Activated CD4-positive, alpha-beta T cell treated with anti-CD3 and anti-CD28 coated beads, Interleukin-2, Interleukin-6, amounts not matched to agents 100 ng/mL and 50 ng/mL, durations not matched to agents 16 hours and 8 hours (primary cell): ENCODE data around the gene RAB40C.

ENCODE experiments used
- DNase-seq: peaks from one replicate; pipeline ENCODE4 v3.0.0-alpha.2; 2020

RAB40C gene

DNA sequence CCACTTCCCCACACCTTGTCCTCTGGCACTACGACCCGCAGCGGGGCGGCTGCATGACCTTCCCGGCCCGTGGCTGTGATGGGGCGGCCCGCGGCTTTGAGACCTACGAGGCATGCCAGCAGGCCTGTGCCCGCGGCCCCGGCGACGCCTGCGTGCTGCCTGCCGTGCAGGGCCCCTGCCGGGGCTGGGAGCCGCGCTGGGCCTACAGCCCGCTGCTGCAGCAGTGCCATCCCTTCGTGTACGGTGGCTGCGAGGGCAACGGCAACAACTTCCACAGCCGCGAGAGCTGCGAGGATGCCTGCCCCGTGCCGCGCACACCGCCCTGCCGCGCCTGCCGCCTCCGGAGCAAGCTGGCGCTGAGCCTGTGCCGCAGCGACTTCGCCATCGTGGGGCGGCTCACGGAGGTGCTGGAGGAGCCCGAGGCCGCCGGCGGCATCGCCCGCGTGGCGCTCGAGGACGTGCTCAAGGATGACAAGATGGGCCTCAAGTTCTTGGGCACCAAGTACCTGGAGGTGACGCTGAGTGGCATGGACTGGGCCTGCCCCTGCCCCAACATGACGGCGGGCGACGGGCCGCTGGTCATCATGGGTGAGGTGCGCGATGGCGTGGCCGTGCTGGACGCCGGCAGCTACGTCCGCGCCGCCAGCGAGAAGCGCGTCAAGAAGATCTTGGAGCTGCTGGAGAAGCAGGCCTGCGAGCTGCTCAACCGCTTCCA is 43.6 kb downstream of the RAB40C start:
- DNase-seq, result no peak

DNA sequence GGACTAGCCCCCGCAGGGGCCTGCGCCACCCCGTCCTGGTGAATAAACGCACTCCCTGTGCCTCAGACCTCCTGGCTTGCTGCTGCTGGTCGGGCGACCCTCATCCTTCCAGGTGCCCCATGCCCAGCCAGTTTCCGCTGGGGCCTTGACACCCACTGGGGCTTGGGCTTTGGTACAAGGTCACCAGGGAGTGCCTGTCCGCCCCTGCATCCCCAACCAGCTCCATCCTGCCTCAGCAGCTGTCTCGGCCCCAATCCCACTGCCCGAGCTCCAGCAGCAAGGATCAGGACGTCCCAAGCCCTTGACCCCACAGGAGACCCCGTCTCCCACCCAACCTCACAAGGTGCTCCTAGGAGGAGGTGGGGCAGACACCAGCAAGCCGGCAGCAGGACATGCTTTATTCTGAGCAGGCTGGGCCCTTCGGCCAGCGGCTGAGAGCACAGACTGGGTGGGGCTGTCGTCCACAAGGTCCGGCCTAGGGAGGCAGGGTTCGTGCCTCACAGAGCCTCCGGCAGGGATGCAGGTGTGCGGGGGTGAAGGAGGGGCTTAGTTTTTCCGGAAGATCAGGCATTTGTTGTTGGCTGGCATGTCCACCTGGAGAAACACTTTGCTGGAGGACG is 44.3 kb downstream of the RAB40C start:
- no peak for DNase-seq

DNA sequence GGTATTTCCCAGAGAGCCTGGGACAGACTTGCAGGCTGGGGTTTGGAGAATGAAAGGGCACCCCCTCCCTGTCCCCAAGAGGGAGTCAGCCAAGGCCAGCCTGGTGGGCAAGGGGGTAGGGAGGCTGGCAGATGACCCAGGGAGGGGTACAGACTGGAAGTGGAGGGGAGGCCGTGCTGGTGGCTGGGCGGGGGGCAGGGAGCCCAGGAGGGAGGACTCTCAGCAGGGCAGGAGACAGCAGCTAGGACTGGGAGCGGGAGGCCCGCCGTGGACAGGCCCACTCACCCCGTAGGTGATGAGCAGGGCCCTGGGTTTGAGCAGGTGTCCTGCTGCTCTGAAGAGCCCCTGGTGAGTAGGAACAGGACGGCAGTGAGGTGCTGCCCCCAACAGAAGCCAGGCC is 45.1 kb downstream of the RAB40C start:
- no peak for DNase-seq

DNA sequence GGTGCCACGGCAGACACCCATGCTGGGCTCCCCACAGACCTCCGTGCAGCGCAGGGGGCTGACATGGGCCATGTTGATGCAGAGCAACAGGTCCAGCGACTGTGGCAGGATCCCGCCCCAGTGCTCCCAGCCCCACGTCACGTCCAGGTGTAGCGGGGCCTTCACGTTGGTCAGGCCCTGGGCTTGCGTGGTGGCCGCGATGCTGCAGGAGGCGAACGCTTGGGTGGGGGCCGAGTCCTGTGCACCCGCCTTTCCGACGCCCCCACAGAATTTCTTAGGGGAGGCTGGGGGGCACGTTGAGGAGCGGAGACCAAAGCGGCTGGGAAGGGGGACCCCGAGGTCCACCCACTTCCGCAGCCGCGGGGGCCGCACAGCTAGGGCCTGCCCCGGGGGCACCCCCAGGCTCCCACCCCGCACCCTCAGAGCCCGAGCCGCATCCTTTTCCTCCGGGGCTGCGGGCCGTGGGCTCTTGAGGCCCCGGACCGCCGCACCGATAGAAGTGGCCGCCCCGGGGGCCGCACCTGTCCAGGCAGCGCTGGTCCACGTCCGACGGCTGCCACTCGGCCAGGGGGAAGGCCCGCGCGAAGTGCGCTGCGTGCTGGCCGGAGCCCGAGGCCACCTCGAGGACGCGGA is 45.8 kb downstream of the RAB40C start:
- DNase-seq, result no peak

DNA sequence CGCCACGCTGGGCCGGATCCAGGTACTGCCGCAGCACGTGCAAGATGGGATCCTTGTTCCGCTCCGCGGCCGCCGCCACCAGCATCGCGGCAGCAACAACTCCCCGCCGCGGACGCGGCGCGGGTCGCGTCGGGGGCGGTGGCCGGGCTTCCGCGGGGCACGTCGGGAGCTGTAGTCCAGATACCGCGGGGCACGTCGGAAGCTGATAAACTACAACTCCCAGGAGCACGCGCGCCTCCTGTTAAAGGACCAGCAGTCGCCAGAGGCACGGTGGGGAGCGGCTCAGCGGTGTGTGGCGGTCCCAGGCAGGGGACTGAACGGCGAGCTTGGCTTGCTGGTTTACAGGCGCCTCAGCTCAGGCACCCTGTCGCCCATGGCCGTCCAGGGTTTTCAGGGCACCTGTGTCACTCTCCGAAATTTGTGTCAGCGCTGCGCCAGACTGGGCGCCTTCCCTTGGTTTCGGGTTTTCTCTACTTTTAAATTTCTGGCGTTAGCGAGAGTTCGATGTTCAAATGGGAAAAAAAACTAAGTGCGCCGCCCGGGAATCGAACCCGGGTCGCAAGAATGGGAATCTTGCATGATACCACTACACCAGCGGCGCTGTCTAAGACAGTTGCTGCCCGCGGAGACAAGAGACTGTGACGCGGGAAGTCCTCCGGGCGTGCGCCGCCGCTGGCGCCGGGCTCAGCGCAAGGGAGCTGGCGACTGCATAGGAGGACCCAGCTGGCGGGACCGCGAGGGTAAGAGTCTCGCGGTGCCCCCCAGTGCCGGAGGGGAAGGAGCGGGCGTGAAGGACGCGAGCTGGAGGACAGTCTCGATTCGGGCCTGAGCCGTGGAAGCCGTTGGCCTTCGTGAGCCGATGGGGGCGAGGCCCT is 46.6 kb downstream of the RAB40C start, which contains the start of gene METTL26:
Gene METTL26 (minus strand): TSS at position 100 of the 875 bp plus-strand sequence. CDS start 15 bp downstream, at position 85.
- DNase-seq, result peak; percentile 96

DNA sequence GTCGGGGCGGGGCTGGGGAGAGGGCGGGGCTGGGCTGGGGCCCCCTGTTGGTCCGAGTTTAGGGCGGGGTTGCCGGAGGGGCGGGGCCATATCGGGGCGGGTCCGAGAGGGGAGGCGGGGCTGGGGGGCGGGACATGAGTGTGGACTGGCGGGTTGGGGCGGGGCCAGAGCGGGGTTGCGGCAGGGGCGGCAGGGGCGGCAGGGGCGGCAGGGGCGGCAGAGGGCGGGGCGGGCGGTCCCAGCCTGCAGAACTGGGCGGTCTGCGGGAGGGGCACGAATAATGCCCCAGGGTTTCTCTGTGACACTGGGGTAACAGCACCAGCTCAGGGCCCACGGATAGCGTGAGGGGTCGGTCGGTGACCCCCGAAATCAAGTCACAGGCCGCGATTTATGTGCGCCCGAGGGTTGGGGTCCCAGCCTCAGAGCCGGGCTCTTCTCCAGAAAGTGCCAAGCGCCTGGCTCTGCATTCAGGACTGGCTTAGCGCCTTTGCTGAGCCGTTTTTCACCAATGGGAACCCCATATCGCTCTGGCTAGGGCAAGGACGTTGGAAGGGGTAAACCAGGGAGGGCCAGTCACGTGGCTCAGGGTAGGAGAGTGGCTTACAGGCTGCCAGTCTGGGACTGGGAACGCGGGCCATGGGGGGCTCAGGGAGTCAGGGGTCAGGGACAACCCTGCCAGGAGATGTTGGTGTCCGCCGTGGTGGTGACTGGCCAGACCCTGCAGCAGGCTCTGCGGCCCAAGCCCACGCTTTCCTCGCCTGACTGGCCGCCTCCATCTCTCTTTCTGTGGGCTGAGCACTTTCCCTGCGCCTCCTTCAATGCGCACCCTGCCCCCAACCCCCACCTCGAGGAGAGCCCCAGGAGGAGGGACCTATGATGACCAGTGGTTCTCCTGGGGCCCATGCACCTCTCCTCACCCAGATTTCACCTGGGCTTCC is 47.5 kb downstream of the RAB40C start:
- peak; percentile 95 for DNase-seq

DNA sequence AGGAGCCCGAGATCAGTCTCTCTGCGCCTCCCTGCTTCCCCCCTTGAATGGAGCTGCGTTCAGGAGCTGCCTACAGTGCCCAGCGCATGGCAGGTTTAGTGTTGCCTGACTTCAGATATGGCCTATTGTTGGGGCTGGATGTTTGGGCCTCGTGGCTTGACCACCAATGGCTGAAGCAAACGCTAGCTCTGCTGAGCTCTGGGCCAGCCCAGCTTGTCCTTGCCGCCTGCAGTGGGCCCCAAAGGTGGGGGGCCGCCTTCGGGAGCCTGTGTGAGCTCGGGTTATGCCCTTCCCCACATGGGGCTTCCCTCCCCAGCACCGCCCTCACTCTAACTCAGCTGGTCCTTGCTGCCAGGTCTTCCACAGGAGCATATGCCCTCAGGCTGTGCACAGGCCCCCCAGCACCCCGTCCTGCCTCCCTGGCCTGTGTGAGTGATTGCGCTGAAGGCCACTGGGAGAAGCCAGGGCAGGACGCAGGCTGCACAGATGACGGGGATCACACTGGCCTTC is 48.2 kb downstream of the RAB40C start:
- DNase-seq, result no peak

DNA sequence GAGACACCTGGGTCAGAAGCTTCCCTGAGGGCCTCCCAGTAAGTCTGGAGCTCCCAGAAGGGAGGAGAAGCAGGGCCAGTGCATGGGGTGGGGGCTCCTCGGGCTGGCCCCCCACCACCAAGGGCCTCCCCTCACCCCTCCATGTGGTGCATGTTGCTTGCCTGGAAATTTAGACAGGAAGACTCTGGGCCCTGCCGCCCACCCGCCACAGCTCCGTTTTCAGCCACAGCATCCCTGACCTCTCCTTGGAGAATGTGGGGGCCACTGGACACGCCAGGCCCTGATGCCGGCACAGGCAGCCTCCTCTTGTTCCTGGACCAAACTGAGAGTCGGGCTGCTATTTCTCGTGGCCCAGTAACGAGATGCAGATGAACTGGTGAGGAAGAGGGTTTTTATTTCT is 49.0 kb downstream of the RAB40C start:
- DNase-seq, result no peak

DNA sequence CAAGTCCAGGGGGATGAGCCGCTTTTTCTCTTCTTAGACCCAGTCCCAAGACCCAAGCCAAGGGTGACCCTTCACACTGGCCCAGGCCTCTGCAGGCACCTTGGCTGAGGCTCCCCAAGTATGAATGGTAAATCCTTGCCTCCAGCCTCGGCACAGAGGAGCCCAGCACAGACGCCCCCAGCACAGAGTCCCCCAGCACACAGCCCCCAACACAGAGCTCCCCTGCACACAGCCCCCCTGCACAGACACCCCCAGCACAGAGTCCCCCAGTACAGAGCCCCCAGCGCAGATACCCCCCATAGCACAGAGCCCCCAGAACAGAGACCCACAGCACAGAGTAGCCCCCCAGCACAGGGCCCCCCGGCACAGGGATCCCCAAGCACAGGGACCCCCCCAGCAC is 50.7 kb downstream of the RAB40C start:
- no peak for DNase-seq

DNA sequence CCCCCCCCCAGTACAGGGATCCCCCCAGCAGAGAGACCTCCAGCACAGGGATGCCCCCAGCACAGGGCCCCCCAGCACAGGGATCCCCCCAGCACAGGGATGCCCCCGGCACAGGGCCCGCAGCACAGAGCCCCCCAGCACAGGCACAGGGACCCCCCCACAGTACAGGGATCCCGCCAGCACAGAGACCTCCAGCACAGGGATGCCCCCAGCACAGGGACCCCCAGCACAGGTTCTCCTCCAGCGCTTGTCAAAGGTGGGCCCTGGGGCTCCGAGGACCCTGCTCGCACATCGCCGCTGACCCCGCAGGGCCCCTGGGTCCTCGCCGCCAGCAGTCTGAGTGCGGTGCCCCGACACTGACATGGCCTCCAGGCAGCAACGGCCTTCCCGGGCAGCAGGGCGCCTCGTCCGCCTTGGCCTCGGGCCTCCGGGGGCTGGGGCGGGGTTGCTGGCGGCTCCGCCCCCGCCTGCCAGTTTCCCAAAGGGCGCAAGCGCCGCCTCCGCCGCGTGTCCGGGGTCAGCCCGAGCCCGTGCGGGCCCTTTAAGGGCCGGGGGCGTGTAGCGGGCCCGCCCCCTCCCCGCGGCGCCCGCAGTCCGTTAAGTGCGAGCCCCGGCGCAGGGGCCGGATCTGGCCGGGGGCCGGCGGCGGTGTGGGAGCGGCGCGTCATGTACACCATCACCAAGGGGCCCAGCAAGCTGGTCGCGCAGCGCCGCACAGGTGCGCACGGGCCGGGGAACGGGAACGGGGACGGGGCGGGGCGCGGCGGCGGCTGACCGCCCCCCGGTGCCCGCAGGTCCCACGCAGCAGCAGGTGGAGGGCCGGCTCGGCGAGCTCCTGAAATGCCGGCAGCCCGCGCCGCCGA is 51.7 kb downstream of the RAB40C start, which contains the start of gene MCRIP2:
Gene MCRIP2 (plus strand): TSS at position 503 of the 863 bp plus-strand sequence. CDS start 164 bp downstream, at position 667.
- peak; percentile 89 for DNase-seq

DNA sequence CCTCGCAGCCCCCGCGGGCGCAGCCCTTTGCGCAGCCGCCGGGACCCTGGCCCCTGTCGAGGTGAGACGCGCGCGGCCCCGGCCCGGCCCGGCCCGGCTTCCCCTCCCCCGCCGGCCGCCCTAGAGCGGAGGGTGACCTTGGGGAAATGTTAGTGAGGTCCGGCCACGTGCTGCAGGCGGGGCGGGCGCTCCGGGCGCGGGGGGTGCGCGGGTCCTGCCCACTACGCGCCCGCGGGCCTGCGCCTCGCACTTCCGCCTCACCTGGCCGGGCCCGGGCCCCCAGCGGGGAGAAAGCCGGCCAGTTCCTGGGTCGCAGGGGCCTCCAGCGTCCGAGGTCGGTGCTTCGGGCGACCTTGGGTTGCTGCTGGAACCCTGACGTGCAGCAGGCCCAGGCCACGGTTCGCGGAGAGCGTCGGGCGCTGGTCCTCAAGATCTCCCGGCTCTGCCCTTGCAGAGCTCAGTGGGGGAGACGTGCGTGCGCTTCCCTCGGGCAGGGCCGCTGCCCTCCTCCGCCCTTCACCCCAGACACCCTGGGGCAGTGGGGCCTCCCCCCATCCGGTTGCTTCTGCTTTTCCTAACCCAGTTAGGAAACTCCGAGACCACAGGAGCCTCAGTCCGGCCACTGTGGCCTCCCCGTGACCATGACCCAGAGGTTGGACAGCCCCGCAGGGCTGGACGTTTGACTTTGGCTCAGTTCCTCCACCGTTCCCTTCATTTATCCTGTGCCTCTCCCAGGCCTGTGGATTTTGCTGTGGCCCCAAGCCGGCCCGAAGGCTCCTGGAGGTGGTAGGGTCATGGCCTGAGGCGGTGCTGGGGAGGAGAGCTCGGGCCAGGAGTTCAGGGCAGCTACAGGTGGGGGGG is 52.6 kb downstream of the RAB40C start:
- DNase-seq, result peak; percentile 54

DNA sequence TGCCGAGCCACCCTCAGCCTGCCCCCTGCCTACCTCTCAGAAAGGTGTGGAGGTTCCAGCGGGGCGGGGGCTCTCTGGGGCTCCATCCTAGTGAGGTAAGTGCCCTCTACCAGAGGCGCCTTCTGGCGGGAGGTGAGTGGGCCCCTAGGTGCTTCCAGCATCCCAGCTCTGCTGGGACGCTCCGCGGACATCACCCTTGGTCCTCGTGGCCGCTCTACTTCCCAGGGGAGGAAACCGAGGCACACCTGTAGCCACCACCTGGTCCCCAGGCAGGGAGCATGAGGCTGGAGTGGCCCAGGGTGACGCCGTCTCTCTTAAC is 53.1 kb downstream of the RAB40C start:
- DNase-seq, result no peak

DNA sequence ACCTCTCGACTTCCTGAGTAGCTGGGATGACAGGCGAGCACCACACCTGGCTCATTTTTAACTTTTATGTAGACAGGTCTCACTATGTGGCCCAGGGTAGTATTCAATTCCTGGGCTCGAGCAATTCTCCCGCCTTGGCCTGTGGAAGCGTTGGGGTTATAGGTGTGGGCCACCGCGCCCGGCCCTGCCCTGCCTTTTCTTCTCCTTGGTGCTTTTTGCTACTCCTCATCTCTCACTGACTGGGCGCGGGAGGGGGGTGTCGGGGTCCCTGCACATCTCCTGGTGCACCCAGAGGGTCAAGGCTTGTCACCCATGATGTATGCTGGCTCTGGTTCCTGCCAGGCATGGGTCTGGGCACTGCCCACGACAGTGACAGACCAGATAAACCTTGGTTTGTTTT is 54.7 kb downstream of the RAB40C start:
- DNase-seq, result no peak

DNA sequence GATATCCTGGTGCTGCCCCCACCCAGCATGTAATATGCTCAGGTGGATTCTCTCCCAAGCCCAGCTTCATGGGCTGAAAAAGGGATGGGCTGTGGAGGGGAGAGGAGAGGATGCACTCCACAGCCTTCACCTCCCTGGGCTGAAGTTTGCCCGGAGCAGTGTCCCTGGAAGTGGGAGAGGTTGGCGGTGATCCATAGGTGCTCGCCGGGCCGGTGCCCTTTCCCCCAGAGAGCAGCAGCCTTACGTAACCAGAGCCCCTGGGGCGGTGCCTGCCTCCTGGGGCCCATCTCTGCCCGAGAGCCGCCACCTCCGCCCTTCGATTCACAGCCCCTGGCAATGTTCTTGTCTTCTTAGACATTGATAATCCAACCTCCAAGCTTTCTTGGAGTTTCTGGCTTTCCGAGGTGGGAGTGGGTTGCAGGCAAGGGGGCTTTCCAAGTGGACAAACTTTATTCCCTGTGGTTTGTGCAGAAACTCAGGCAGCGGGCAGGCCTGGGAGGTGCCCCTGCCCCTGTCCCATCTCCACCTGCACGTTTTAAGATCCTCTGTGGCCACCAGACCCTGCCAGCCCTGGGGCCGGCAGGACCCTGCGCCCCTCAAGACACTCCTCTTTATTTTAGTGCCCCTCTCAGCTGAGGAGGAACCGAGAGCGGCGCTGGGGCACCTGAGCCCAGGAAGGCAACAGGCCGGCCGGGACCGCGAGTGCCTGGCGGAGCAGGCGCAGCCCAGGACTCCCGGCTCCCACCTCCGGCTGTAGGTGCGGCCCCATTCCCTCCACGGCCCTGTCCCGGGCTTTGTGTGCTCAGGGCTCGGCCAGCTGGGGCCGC is 56.2 kb downstream of the RAB40C start:
- no peak for DNase-seq

DNA sequence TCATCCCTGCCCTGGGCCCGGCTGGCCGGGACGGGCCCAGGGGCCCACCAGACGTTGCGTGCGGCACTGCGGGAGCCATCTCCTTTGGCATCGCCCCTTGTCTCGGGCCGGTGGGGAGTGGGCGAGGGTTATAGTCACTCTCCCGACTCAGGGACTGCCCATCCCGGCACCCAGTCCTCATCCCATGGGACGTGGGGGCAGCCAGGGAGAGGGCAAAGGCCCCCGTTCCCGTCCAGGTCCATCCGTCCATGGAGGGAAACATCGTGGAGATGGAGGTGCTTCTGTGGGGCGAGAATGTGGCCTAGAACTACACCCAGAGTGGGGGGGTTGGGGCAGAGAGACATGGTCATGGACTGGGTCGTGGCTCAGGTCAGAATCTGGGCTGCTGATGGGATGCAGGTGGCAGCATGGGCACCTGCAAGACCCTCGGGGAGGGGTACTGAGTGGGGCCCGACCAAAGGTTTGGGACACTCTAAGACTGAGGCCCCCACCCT is 56.9 kb downstream of the RAB40C start:
- DNase-seq, result no peak

DNA sequence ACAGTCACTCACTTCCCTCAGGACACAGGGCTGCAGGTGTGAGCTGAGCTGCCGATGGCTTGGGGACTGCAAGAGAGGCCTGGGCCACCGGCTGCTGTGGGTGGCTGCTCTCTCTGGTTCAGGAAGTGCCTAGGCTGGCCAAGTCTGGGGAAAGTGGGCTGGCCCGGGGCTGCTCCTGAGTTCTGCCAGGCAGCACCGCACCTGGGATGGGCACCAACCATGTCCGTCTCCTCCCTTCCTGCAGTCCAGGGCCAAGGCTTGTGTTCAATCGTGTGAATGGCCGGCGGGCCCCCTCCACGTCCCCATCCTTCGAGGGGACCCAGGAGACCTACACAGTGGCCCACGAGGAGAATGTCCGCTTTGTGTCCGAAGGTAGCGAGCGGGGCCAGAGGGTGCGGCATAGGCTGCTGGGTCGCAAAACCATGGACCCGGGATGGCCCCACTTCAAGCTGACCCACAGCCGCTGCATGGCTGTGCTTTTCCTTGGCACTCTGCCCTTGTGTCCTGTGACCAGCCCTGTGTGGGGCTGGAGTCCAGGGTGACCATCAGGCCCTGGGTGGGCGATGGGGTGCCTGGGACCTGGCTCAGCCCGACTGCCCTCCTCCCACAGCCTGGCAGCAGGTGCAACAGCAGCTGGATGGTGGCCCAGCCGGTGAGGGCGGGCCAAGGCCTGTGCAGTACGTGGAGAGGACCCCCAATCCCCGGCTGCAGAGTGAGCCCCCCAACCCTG is 57.5 kb downstream of the RAB40C start:
- no peak for DNase-seq

DNA sequence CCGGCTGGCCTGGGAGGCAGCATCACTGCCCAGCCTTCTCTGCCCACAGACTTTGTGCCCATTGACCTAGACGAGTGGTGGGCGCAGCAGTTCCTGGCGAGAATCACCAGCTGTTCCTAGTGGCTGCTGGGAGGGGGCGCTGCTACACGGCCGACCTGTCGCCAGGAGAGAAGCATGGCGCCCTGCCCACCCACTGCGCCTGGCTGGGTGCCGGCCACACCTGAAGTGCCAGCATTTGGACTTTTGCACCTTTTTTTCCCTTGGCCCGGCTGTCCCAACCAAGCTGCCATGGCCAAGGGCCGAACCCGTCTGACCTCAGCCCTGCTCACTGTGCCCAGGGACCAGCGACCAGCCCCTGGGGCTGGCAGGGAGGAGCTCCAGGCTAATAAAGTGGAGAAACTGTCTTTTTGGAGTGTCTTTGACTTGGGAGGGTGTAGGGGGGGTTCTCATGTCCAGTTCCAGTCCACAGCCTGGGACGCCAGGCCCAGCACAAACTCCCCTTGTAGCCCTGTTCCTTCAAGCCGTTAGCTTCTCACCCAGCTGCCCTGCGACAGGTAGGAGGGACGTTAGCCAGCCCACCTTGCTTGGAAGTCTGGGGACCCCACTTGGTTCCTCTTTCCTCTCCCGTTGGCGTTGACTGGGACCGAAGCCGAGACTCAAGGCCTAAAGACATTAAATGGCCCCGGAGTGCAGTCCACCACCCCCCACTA is 58.4 kb downstream of the RAB40C start:
- DNase-seq, result peak; percentile 75
